ENCODE results near the gene GARRE1. TPM values are rescaled to one million over a fixed set of nuclear protein-coding genes. Genes with fewer than 3 reads are reported as not detected.

GARRE1 gene
- total and polyA plus RNA-seq, 2 donors (not counting 3 experiments of a cell fraction or from before 2014, with no cell fraction given), result 39.2 to 46.8 TPM

DNA sequence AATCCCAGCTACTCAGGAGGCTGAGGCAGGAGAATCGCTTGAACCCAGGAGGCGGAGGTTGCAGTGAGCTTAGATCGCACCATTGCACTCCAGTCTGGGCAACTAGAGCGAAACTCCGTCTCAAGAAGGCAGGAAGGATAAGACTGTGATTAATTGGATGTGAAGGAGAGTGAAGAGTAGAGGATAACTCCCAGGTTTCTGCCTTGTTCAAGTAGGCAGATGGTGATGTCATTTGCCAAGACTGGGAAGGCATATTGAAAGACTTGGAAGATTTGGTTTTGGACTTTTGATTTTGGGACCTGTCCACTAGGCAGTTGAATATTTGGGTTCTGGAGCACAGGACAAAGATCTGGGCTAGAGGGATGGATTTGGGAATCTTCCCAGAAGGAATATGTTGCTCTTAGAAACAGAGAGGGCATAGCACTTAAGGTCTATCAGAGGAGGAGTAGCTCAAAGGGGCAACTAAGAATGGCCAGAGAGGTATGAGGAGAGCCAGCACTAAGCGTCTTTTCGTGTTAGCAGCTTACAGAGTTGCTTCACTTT, 20.0 kb downstream of the GARRE1 start:
- Histone ChIP-seq H3K79me2 (ENCODE audit: control insufficient read depth, insufficient read depth, low read length) (peaks cover 79% of the 10 kb centered on the region), H3K4me3 (replicated peaks in 1 of 3; ENCODE audit: insufficient read depth in 1 of 3, low read depth in 1 of 3, low read length in 3 of 3) (peak overlapping the region in 1 of 3 experiments; percentile 14), H3K36me3 (ENCODE audit: control insufficient read depth in 2 of 2, extremely low read depth in 1 of 2, insufficient read depth in 2 of 2, low read length in 2 of 2) (peaks cover 2% of the 10 kb centered on the region in 2 experiments), H4K20me1 (replicated peaks; ENCODE audit: control insufficient read depth, extremely low read depth, insufficient read depth, low read length) (no peaks in the 10 kb centered on the region), H3K4me1 (ENCODE audit: control insufficient read depth, extremely low read depth, insufficient read depth, low read length) (peaks cover 73% of the 10 kb centered on the region), H3K9me3 (replicated peaks; ENCODE audit: control insufficient read depth, insufficient read depth, low read length) (no peaks in the 10 kb centered on the region), H2AFZ (ENCODE audit: low read depth, low read length) (no peak overlapping the region), H3K4me2 (ENCODE audit: insufficient read depth, low read length) (peak overlapping the region; percentile 74), H3K9ac (replicated peaks; ENCODE audit: extremely low read depth, insufficient read depth, low read length) (peak overlapping the region; percentile 44), H3K27ac (ENCODE audit: insufficient read depth, low read depth, low read length) (peak overlapping the region; percentile 93), H3K9me1 (replicated peaks; ENCODE audit: control insufficient read depth, extremely low read depth, insufficient read depth, low read length) (no peaks in the 10 kb centered on the region), H3K27me3 (ENCODE audit: control insufficient read depth in 2 of 2, insufficient read depth in 2 of 2, low read length in 2 of 2) (no peaks in the 10 kb centered on the region)
- DNase-seq (ENCODE audit: low read depth, low spot score), result no peak
- POLR2A ChIA-PET, result interaction anchor here (0.7 kb wide), 1 partner anchor 39 kb away, joined by 3 read pairs; no protein-coding TSS in a partner anchor
- dilution Hi-C loops (cut with MboI; ENCODE audit: extremely low pct_ligation_motif_present, low sequenced_read_pairs), result no loop called here
- intact Hi-C loops (cut with micrococcal nuclease), result no loop called here
- CTCF ChIA-PET, result interaction anchor here (0.6 to 1.1 kb wide), 6 partner anchors 15 to 58 kb away, joined by 3 to 4 read pairs (median 3); no protein-coding TSS in a partner anchor
- TF ChIP-seq MYC (IDR thresholded peaks at IDR 0.05; ENCODE audit: low read depth, low read length), result no peak
- no peak for TF ChIP-seq FOS (IDR thresholded peaks at IDR 0.05; ENCODE audit: borderline replicate concordance, insufficient read depth, low read length)
- no peak for TF ChIP-seq POLR2A (IDR thresholded peaks at IDR 0.05; ENCODE audit: low read depth, low read length)
- TF ChIP-seq GATA2 (IDR thresholded peaks at IDR 0.05; ENCODE audit: insufficient read depth, insufficient read length, low read depth, low read length), result no peak
- no peak for TF ChIP-seq EZH2 (IDR thresholded peaks at IDR 0.05; ENCODE audit: borderline replicate concordance, low read depth, low read length, severe bottlenecking)
- TF ChIP-seq, protein P1, sequence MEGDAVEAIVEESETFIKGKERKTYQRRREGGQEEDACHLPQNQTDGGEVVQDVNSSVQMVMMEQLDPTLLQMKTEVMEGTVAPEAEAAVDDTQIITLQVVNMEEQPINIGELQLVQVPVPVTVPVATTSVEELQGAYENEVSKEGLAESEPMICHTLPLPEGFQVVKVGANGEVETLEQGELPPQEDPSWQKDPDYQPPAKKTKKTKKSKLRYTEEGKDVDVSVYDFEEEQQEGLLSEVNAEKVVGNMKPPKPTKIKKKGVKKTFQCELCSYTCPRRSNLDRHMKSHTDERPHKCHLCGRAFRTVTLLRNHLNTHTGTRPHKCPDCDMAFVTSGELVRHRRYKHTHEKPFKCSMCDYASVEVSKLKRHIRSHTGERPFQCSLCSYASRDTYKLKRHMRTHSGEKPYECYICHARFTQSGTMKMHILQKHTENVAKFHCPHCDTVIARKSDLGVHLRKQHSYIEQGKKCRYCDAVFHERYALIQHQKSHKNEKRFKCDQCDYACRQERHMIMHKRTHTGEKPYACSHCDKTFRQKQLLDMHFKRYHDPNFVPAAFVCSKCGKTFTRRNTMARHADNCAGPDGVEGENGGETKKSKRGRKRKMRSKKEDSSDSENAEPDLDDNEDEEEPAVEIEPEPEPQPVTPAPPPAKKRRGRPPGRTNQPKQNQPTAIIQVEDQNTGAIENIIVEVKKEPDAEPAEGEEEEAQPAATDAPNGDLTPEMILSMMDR (IDR thresholded peaks at IDR 0.05; ENCODE audit: extremely low read depth in 1 of 2, insufficient read depth in 1 of 2, low read depth in 1 of 2, low read length in 2 of 2), result no peak
- no peak for TF ChIP-seq JUN (IDR thresholded peaks at IDR 0.05; ENCODE audit: borderline replicate concordance, insufficient read depth, insufficient read length, low read depth)
- TF ChIP-seq, protein P2, sequence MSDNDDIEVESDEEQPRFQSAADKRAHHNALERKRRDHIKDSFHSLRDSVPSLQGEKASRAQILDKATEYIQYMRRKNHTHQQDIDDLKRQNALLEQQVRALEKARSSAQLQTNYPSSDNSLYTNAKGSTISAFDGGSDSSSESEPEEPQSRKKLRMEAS (IDR thresholded peaks at IDR 0.05; ENCODE audit: insufficient read depth, insufficient read length), result no peak
- no peak for TF ChIP-seq POLR2AphosphoS5 (IDR thresholded peaks at IDR 0.05; ENCODE audit: insufficient read depth, low read depth, low read length)
- FAIRE-seq, result no peak
- TSS peak; percentile 34 for BruUV-seq (replicated peaks)
